Stimulated activated CD4-positive, alpha-beta T cell treated with anti-CD3 and anti-CD28 coated beads, TNF-alpha, amount 100 ng/mL, for 1 hour (primary cell): ENCODE measurements around the gene FNTB.

Source experiments
- DNase-seq, 3 donors: peaks; one replicate each; pipeline ENCODE4 v3.0.0-alpha.2; 2020; ENCODE audit warnings: low read depth in 3 of 3, low spot score in 1 of 3

The FNTB gene

GRCh38 chr14:64986648-64987437, at the start of gene FNTB:
Gene FNTB, plus strand, starts transcription at chr14:64986895. Its CDS starts 59 bp downstream, at chr14:64986954.
- DNase-seq = peak; percentile 74 to 81 (median 80)

- no peak for DNase-seq
Measured at GRCh38 chr14:64937171-64937820, 49.4 kb upstream of the FNTB start.

- DNase-seq = no peak
Measured at GRCh38 chr14:64937821-64938193, 48.9 kb upstream of the FNTB start.

GRCh38 chr14:64938972-64939816, 47.5 kb upstream of the FNTB start:
- DNase-seq = no peak

- DNase-seq = no peak
Measured at GRCh38 chr14:64939817-64940190, 46.9 kb upstream of the FNTB start.

GRCh38 chr14:64940336-64940910, 46.3 kb upstream of the FNTB start:
- no peak for DNase-seq

- no peak for DNase-seq
Measured at GRCh38 chr14:64942531-64943111, 44.1 kb upstream of the FNTB start, which contains the start of gene GPX2. Gene GPX2, minus strand, starts transcription at chr14:64942745. Its CDS starts 19 bp downstream, at chr14:64942726.

GRCh38 chr14:64943556-64943955, 43.1 kb upstream of the FNTB start:
- DNase-seq = no peak

- DNase-seq = no peak
Measured at GRCh38 chr14:64944041-64944440, 42.7 kb upstream of the FNTB start.

- DNase-seq = no peak
Measured at GRCh38 chr14:64944861-64945260, 41.8 kb upstream of the FNTB start.

- no peak for DNase-seq
Measured at GRCh38 chr14:64945431-64946178, 41.1 kb upstream of the FNTB start.

- no peak for DNase-seq
Measured at GRCh38 chr14:64946310-64947045, 40.2 kb upstream of the FNTB start.

- DNase-seq = no peak
Measured at GRCh38 chr14:64947710-64948611, 38.7 kb upstream of the FNTB start.

- no peak for DNase-seq
Measured at GRCh38 chr14:64948612-64949210, 38.0 kb upstream of the FNTB start.

- no peak for DNase-seq
Measured at GRCh38 chr14:64950889-64951288, 35.8 kb upstream of the FNTB start.

- DNase-seq = no peak
Measured at GRCh38 chr14:64951291-64951690, 35.4 kb upstream of the FNTB start.

GRCh38 chr14:64951724-64952123, 35.0 kb upstream of the FNTB start:
- DNase-seq = no peak
